HG02610 (cell line): Measurements from ENCODE around the gene MMP27.

Source experiments
- ATAC-seq: cut with Tn5 transposase; IDR thresholded peaks from one replicate; pipeline ENCODE4 v1.9.1; 2021; ENCODE audit warnings: mild to moderate bottlenecking, moderate library complexity; ENCODE audit not compliant: unreplicated experiment

Gene MMP27

GRCh38 chr11:102703826-102704493 lies 1.6 kb downstream of the MMP27 start:
- ATAC-seq: no peak

GRCh38 chr11:102695201-102695600 lies 10.4 kb downstream of the MMP27 start:
- no peak for ATAC-seq

GRCh38 chr11:102685754-102686153 lies 19.8 kb downstream of the MMP27 start:
- ATAC-seq: no peak

GRCh38 chr11:102685338-102685737 lies 20.2 kb downstream of the MMP27 start:
- no peak for ATAC-seq

DNA sequence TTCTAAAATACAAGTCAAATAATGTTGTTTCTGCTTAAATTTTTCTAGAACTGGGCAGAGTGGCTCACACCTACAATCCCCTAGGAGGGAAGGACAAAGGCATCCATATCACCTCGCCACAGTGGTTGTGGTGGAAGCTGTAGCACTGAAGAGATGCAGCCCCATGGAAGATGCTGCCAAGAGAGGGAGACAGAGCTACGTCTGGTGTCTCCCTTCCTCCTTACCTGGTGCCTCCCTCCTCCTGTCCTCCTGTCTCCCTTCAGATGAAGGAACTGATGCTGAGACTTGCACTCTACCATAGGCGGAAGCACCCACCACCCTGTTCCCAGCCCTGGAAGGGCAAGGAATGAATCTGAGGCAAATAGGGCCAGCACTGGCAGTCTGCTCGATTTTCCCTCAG lies 22.3 kb downstream of the MMP27 start:
- no peak for ATAC-seq

DNA sequence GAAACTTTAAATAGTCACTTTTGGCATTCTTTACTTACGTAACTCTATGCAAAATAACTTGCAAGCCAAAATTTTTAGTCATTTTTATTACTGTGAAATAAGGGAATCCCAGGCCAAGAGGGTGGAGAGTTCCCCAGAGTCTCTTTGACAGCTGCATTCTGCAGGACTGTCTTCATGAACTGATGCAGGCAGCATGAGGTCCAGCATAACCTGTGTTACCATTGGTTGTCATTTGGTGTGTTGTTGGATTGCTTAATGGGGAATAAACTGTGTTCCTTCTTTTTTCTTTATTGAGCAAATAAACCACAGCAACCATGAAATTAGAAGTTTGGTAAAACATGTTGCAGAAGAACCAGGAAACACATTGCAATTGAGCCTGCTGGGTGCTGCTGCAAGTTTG lies 24.6 kb downstream of the MMP27 start:
- no peak for ATAC-seq

- no peak for ATAC-seq
Measured at GRCh38 chr11:102678022-102678421, 27.5 kb downstream of the MMP27 start.

- ATAC-seq: no peak
Measured at GRCh38 chr11:102676084-102676483, 29.5 kb downstream of the MMP27 start.

DNA sequence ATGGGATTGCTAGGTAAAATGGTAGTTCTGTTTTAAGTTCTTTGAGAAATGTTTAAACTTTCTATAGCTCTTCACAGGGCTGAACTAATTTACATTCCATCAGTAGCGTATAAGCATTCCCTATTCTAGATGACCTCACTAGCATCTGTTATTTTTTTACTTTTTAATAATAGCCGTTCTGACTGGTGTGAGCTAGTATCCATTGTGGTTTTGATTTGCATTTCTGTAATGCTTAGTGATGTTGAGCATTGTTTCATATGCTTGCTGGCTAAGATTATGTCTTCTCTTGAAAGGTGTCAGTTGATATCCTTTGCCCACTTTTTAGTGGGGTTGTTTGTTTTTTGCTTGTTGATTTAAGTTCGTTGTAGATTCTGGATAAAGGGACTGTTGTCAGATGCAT lies 35.9 kb downstream of the MMP27 start:
- ATAC-seq: peak; percentile 86

- peak; percentile 38 for ATAC-seq
Measured at GRCh38 chr11:102666331-102666957, 39.1 kb downstream of the MMP27 start.

DNA sequence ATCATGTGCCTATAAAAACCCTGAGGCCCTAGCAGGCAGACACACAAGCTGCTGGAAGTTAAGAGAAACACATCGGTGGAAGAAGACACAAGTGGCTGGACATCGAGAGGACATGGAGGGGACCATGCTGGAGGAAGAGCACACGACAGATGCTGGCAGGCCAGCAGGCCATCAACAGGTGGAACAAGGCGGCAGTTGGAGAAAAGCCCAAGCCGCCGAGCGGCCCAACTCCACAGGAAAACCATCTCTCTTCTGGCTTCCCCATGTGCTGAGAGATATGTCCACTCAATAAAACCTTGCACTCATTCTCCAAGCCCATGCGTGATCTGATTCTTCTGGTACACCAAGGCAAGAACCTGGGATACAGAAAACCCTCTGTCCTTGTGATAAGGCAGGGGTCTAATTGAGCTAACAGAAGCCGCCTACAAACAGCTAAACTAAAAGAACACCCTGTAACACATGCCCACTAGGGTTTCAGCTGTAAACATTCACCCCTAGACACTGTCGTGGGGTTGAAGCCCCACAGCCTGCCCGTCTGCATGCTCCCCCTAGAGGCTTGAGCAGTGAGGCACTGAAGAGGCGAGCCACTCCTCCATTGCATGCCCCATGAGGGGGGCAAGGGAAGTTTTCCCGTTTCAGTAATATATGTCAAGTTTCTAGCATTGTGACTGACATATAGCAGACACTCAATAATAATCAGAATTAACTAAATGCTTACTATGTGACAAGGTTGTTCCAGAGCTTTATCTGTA lies 41.4 kb downstream of the MMP27 start:
- no peak for ATAC-seq

DNA sequence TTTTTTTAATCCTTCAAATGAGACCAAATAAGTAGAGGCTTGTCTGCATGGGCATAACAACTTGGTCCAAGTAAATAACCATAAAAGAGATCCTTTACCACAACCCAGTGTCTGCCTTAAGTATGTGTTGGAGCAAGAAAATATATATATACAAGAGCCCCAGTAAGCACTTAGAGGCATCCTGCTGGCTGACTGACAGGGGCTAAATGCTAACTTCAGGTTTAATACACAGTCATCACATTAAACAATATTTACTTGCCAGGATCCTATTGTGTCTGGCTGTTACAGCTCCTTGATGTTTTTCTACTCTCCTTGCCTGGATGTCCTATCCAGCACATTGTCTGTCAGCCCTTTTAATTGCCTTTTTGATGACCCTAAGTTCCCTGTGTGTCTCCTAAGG lies 43.0 kb downstream of the MMP27 start:
- ATAC-seq: no peak

GRCh38 chr11:102661040-102661439 lies 44.5 kb downstream of the MMP27 start:
- no peak for ATAC-seq

DNA sequence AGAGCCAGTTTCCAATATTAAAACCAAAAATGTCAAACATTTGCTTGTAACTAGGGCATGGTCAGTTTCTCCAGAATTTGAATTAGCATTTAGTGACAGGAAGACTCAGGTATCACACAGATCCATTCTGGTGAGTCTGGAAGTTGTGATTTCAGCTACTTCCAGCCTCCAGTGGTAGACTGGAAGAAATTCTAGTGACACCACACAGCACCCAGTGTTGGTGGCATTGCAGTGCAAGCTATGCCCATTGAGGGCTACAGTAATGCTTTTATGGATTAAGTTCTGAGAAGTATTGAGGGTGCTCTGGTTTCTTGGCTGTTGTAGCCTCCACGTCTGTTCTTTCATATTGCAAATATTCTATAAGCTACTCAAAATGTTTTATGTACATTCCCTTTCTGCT lies 49.0 kb downstream of the MMP27 start:
- no peak for ATAC-seq

GRCh38 chr11:102655547-102655946 lies 50.0 kb downstream of the MMP27 start:
- ATAC-seq: no peak

DNA sequence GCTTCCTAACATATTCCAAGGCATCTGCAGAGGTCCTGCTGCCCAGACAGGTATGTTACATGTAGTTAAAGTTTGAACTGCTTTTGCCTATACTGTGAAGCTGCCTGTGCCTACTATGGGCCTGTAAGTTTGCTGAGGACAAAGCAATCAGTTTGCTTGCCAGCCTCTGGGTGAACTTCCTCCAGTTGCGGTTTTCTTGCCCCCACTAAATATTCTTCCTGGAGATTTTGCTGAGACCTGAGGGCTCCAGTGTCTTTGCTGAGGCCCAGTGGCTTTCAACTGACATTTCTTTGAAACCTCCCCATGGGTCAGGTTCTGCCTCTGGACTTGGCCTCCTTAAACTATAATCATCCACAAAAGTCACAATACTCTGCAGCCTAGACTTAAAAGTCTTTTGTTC lies 50.8 kb downstream of the MMP27 start:
- no peak for ATAC-seq

GRCh38 chr11:102653744-102654291 lies 51.8 kb downstream of the MMP27 start:
- no peak for ATAC-seq

- no peak for ATAC-seq
Measured at GRCh38 chr11:102647430-102647829, 58.1 kb downstream of the MMP27 start.

GRCh38 chr11:102643941-102644340 lies 61.6 kb downstream of the MMP27 start:
- no peak for ATAC-seq
